Activated naive CD4-positive, alpha-beta T cell treated with anti-CD3 and anti-CD28 coated beads, Interleukin-2, amount 10 ng/mL, durations not matched to agents 7 days and 5 days (primary cell): ENCODE data around the gene NPAS3.
"Not testable (repeated sequence)": the region's sequence is repeated elsewhere in the genome, so short reads cannot be mapped to it uniquely, and the experiment has no call there.

Experiments used
- CTCF ChIA-PET: fragments of 350-600 bp; sonication (Branson Sonifier 250); formaldehyde crosslinking; loops from one replicate; lab custom pipeline; 2021; ENCODE audit warnings: antibody characterized with exemption; lab: Charles Lee
- DNase-seq: peaks from one replicate; pipeline ENCODE4 v3.0.0-alpha.2; 2020
- H3K27ac Mint-ChIP-seq: one replicate; pipeline ENCODE4 v1.8.0; 2021; ENCODE audit warnings: mild to moderate bottlenecking, moderate library complexity, mixed read lengths
- H3K27me3 Mint-ChIP-seq: one replicate; pipeline ENCODE4 v1.8.0; 2021; ENCODE audit warnings: mild to moderate bottlenecking, mixed read lengths
- H3K36me3 Mint-ChIP-seq: one replicate; pipeline ENCODE4 v1.8.0; 2021; ENCODE audit warnings: mixed read lengths
- H3K4me1 Mint-ChIP-seq: one replicate; pipeline ENCODE4 v1.8.0; 2021; ENCODE audit warnings: mixed read lengths
- H3K4me3 Mint-ChIP-seq: one replicate; pipeline ENCODE4 v1.8.0; 2021; ENCODE audit warnings: mild to moderate bottlenecking, moderate library complexity, mixed read lengths
- H3K9me3 Mint-ChIP-seq: one replicate; pipeline ENCODE4 v1.8.0; 2021; ENCODE audit warnings: mixed read lengths

The NPAS3 gene

GRCh38 chr14:33061667-33062325 lies 123.1 kb downstream of the NPAS3 start:
- no peaks in the 10 kb centered on the region for H3K27me3 Mint-ChIP-seq
- no peak for DNase-seq
- no peaks in the 10 kb centered on the region for H3K4me1 Mint-ChIP-seq
- CTCF ChIA-PET: no interaction called here
- no peak overlapping the region for H3K4me3 Mint-ChIP-seq
- H3K36me3 Mint-ChIP-seq: no peaks in the 10 kb centered on the region
- no peak overlapping the region for H3K27ac Mint-ChIP-seq
- H3K9me3 Mint-ChIP-seq: no peaks in the 10 kb centered on the region

GRCh38 chr14:33062476-33062875 lies 123.8 kb downstream of the NPAS3 start:
- Mint-ChIP-seq H3K4me1 (no peaks in the 10 kb centered on the region), H3K27me3 (no peaks in the 10 kb centered on the region), H3K36me3 (no peaks in the 10 kb centered on the region), H3K4me3 (no peak overlapping the region), H3K27ac (no peak overlapping the region), H3K9me3 (no peaks in the 10 kb centered on the region)
- CTCF ChIA-PET: no interaction called here
- no peak for DNase-seq

GRCh38 chr14:33062881-33063280 lies 124.2 kb downstream of the NPAS3 start:
- H3K4me3 Mint-ChIP-seq: no peak overlapping the region
- H3K27me3 Mint-ChIP-seq: no peaks in the 10 kb centered on the region
- no peaks in the 10 kb centered on the region for H3K4me1 Mint-ChIP-seq
- CTCF ChIA-PET: no interaction called here
- no peaks in the 10 kb centered on the region for H3K36me3 Mint-ChIP-seq
- DNase-seq: no peak
- no peak overlapping the region for H3K27ac Mint-ChIP-seq
- H3K9me3 Mint-ChIP-seq: no peaks in the 10 kb centered on the region

- CTCF ChIA-PET: no interaction called here
- Mint-ChIP-seq H3K27me3 (no peaks in the 10 kb centered on the region), H3K36me3 (no peaks in the 10 kb centered on the region), H3K27ac (no peak overlapping the region), H3K9me3 (no peaks in the 10 kb centered on the region), H3K4me1 (no peaks in the 10 kb centered on the region), H3K4me3 (no peak overlapping the region)
- DNase-seq: no peak
Observed at GRCh38 chr14:33063521-33063920, 124.8 kb downstream of the NPAS3 start.

GRCh38 chr14:33065634-33066033 lies 127.0 kb downstream of the NPAS3 start:
- H3K27me3 Mint-ChIP-seq: no peaks in the 10 kb centered on the region
- no peak overlapping the region for H3K27ac Mint-ChIP-seq
- no peak for DNase-seq
- no peak overlapping the region for H3K4me3 Mint-ChIP-seq
- no peaks in the 10 kb centered on the region for H3K9me3 Mint-ChIP-seq
- no peaks in the 10 kb centered on the region for H3K4me1 Mint-ChIP-seq
- H3K36me3 Mint-ChIP-seq: no peaks in the 10 kb centered on the region
- CTCF ChIA-PET: no interaction called here

GRCh38 chr14:33068040-33068439 lies 129.4 kb downstream of the NPAS3 start:
- CTCF ChIA-PET: no interaction called here
- no peak overlapping the region for H3K4me3 Mint-ChIP-seq
- no peaks in the 10 kb centered on the region for H3K9me3 Mint-ChIP-seq
- no peaks in the 10 kb centered on the region for H3K4me1 Mint-ChIP-seq
- no peak overlapping the region for H3K27ac Mint-ChIP-seq
- H3K36me3 Mint-ChIP-seq: no peaks in the 10 kb centered on the region
- no peak for DNase-seq
- no peaks in the 10 kb centered on the region for H3K27me3 Mint-ChIP-seq

- Mint-ChIP-seq H3K27ac (no peak overlapping the region), H3K4me1 (no peaks in the 10 kb centered on the region), H3K4me3 (no peak overlapping the region), H3K27me3 (no peaks in the 10 kb centered on the region), H3K9me3 (no peaks in the 10 kb centered on the region), H3K36me3 (no peaks in the 10 kb centered on the region)
- no peak for DNase-seq
- CTCF ChIA-PET: no interaction called here
Observed at GRCh38 chr14:33068626-33069025, 129.9 kb downstream of the NPAS3 start.

- Mint-ChIP-seq H3K9me3 (no peaks in the 10 kb centered on the region), H3K4me3 (no peak overlapping the region), H3K36me3 (no peaks in the 10 kb centered on the region), H3K27me3 (no peaks in the 10 kb centered on the region), H3K27ac (no peak overlapping the region), H3K4me1 (no peaks in the 10 kb centered on the region)
- no peak for DNase-seq
- CTCF ChIA-PET: no interaction called here
Observed at GRCh38 chr14:33070475-33070874, 131.8 kb downstream of the NPAS3 start.

- no peak overlapping the region for H3K27ac Mint-ChIP-seq
- no peaks in the 10 kb centered on the region for H3K36me3 Mint-ChIP-seq
- CTCF ChIA-PET: no interaction called here
- H3K4me1 Mint-ChIP-seq: no peaks in the 10 kb centered on the region
- no peaks in the 10 kb centered on the region for H3K27me3 Mint-ChIP-seq
- DNase-seq: no peak
- H3K4me3 Mint-ChIP-seq: no peak overlapping the region
- no peaks in the 10 kb centered on the region for H3K9me3 Mint-ChIP-seq
Observed at GRCh38 chr14:33073023-33073422, 134.3 kb downstream of the NPAS3 start.

- CTCF ChIA-PET: no interaction called here
- H3K4me1 Mint-ChIP-seq: no peaks in the 10 kb centered on the region
- peaks cover 2% of the 10 kb centered on the region for H3K9me3 Mint-ChIP-seq
- no peak for DNase-seq
- H3K36me3 Mint-ChIP-seq: no peaks in the 10 kb centered on the region
- no peak overlapping the region for H3K4me3 Mint-ChIP-seq
- H3K27me3 Mint-ChIP-seq: no peaks in the 10 kb centered on the region
- H3K27ac Mint-ChIP-seq: no peak overlapping the region
Observed at GRCh38 chr14:33081259-33081658, 142.6 kb downstream of the NPAS3 start.

- CTCF ChIA-PET: no interaction called here
- H3K9me3 Mint-ChIP-seq: peaks cover 7% of the 10 kb centered on the region
- no peaks in the 10 kb centered on the region for H3K4me1 Mint-ChIP-seq
- no peak overlapping the region for H3K4me3 Mint-ChIP-seq
- DNase-seq: no peak
- no peak overlapping the region for H3K27ac Mint-ChIP-seq
- no peaks in the 10 kb centered on the region for H3K36me3 Mint-ChIP-seq
- no peaks in the 10 kb centered on the region for H3K27me3 Mint-ChIP-seq
Observed at GRCh38 chr14:33085799-33086198, 147.1 kb downstream of the NPAS3 start.

- H3K9me3 Mint-ChIP-seq: peaks cover 15% of the 10 kb centered on the region
- H3K4me1 Mint-ChIP-seq, CTCF ChIA-PET, H3K27me3 Mint-ChIP-seq, DNase-seq, H3K4me3 Mint-ChIP-seq, H3K36me3 Mint-ChIP-seq, H3K27ac Mint-ChIP-seq: not testable (repeated sequence)
Observed at GRCh38 chr14:33088274-33088673, 149.6 kb downstream of the NPAS3 start.

GRCh38 chr14:33098016-33098415 lies 159.3 kb downstream of the NPAS3 start:
- Mint-ChIP-seq H3K4me3 (no peak overlapping the region), H3K36me3 (no peaks in the 10 kb centered on the region), H3K27me3 (no peaks in the 10 kb centered on the region), H3K4me1 (no peaks in the 10 kb centered on the region), H3K9me3 (peaks cover 12% of the 10 kb centered on the region), H3K27ac (no peak overlapping the region)
- CTCF ChIA-PET: no interaction called here
- DNase-seq: no peak

GRCh38 chr14:33103489-33103888 lies 164.8 kb downstream of the NPAS3 start:
- CTCF ChIA-PET: no interaction called here
- Mint-ChIP-seq H3K27ac (no peak overlapping the region), H3K4me1 (no peaks in the 10 kb centered on the region), H3K9me3 (peaks cover 2% of the 10 kb centered on the region), H3K4me3 (no peak overlapping the region), H3K27me3 (no peaks in the 10 kb centered on the region), H3K36me3 (no peaks in the 10 kb centered on the region)
- DNase-seq: no peak

GRCh38 chr14:33103966-33104365 lies 165.3 kb downstream of the NPAS3 start:
- Mint-ChIP-seq H3K9me3 (peaks cover 2% of the 10 kb centered on the region), H3K4me1 (no peaks in the 10 kb centered on the region), H3K27me3 (no peaks in the 10 kb centered on the region), H3K4me3 (no peak overlapping the region), H3K27ac (no peak overlapping the region), H3K36me3 (no peaks in the 10 kb centered on the region)
- CTCF ChIA-PET: no interaction called here
- DNase-seq: no peak
